Measurements from ENCODE around the gene TMEM158. TPM values are rescaled to one million over a fixed set of nuclear protein-coding genes. Genes with fewer than 3 reads are reported as not detected.

The TMEM158 gene
- polyA plus RNA-seq, 1 donor: 0.87 TPM

DNA sequence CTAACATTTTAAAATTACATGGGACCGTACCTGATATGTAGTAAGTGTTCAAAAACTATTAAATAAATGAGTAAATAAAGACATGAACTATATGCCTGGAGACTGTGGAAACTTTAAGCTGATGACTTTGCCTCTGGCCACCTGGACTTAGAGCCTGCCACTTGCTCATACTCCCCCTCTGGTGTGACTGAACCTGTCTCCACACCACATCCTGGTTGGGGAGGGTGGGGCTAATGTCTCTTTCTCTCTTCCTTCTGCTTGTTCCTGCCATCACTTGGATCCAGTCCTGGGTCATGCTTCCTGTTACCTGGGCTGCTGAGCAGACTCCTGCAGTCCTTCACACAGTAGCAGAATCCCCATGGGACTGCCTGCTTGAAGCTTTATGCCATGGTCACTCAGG lies 8.2 kb upstream of the TMEM158 start:
- DNase-seq (ENCODE audit: low read depth): no peak

GRCh38 chr3:45232521-45232920 lies 6.4 kb upstream of the TMEM158 start:
- no peak for DNase-seq (ENCODE audit: low read depth)

- DNase-seq (ENCODE audit: low read depth): no peak
These were observed 1.9 kb upstream of the TMEM158 start for GRCh38 chr3:45227946-45228345.

GRCh38 chr3:45227071-45227820 lies 1.2 kb upstream of the TMEM158 start:
- DNase-seq (ENCODE audit: low read depth): no peak

- DNase-seq (ENCODE audit: low read depth): no peak
These were observed 452 bp downstream of the TMEM158 start for GRCh38 chr3:45225465-45226205.

DNA sequence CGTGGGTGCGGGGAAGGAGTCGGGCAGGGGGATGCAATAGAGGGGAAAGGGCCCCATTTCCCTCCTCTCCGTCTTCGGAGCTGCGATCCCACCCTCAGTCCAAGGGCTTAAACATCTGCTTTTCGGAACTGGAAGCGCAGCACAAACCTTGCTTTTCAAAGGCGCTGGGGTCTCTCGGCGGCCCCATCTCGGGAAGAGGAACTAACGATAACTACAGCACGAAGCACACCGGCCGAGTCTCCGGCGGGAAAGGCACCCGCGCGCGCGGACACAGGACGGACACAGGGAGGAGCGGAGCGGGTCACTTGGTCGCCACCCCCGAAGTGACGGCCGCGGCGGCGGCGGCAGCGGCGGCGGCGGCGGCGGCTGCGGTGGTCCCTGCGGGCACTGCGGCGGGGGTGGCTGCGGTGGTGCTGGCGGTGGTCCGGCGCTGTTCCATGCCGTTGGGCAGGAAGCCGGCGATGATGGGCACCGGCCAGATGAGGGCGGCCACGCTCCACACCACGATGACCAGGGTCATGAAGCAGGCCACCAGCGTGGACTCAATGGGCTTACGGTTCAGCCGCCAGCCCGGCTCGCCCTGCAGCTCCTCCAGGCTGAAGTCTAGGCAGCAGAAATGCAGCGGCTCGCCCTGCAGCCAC lies 1.1 kb downstream of the TMEM158 start:
- DNase-seq (ENCODE audit: low read depth): no peak

GRCh38 chr3:45223889-45224727 lies 2.0 kb downstream of the TMEM158 start:
- DNase-seq (ENCODE audit: low read depth): no peak

- no peak for DNase-seq (ENCODE audit: low read depth)
These were observed 6.4 kb downstream of the TMEM158 start for GRCh38 chr3:45219694-45220093.

- DNase-seq (ENCODE audit: low read depth): no peak
These were observed 7.3 kb downstream of the TMEM158 start for GRCh38 chr3:45218578-45219390.

GRCh38 chr3:45216021-45216609 lies 10.0 kb downstream of the TMEM158 start:
- no peak for DNase-seq (ENCODE audit: low read depth)

GRCh38 chr3:45215466-45215865 lies 10.6 kb downstream of the TMEM158 start:
- no peak for DNase-seq (ENCODE audit: low read depth)

GRCh38 chr3:45214061-45214680 lies 11.9 kb downstream of the TMEM158 start:
- no peak for DNase-seq (ENCODE audit: low read depth)

DNA sequence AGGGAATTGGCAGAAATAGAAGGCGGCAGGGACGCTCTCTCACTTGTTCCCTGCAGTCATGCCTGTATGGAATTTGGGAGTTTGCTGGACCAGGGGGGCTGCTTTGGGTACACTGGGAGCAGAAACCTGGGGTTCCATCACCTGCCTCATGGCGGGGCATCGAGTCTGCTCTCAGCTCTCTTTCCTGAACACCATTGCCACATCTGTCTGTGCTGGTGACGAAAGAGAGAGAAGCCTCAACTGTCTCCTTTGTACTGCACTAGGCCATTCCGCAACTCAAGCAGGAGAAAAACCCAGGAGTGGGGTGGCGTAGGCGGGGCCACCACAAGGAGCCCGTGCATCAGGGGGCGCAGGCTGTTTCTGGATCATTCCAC lies 14.0 kb downstream of the TMEM158 start:
- no peak for DNase-seq (ENCODE audit: low read depth)

DNA sequence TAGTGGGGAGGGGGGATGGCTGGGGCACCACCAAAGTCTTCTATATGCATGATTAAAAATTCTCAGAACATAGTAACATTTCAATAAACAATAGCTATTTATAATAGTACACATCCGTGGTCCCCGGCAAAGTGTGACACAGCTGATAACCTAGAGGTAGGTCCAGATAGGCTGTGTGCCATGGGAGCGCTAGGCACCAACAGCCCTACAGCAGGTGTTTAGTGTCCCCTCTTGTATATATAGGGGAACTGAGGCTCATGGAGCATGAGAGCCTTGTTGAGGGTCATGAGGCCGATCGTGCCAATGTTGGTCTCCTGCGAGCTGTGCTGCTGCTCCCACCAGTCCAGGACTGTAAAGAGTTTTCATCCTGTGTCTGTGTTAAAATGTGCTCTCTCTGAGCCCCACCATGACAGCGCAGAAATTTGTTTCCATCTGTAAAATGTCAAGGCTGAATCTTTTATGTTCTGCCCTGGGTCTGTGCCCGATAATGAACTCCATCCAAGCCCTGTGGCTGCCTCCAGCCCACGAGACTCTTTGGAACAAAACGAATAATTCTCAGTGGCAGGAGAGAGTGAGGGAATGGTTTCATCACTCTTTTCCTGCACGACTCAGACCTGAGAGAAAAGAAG lies 14.5 kb downstream of the TMEM158 start:
- no peak for DNase-seq (ENCODE audit: low read depth)

- no peak for DNase-seq (ENCODE audit: low read depth)
These were observed 15.6 kb downstream of the TMEM158 start for GRCh38 chr3:45210308-45211041.

DNA sequence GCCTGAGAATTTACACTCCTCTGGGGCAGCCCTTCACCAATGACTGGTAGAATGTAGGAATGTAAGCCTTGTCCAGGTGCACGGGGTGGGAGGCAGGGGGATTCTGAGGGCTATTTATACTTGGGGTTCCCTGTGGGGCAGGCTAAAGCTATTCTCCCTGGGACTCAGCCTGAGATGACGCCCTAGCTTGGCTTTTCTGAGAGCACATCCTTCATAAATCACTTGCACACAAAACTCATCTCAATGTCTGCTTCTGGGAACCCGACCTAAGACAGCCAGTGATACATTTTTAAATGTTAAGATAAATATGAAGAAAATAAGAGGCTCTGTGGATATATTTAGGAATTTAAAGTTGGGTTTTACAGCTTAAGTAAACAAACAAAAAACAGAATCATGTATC lies 16.6 kb downstream of the TMEM158 start:
- no peak for DNase-seq (ENCODE audit: low read depth)

DNA sequence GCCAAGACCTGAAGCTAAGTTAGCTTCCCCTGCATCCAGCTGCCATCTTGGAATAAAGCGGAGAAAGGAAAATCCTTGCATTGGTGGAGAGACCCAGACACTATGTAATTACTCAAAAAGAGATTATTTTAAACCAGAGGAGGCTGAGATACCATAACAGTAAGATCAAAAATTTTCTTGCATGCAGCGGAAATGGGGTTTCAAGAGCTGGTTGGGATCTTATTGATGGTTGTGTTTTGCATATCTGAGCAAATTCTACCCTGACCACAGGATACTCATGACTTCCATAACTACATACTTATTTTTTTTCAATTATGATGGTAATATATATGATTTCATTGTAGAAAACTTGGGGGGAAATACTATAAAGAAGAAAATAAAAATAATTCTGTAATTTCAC lies 17.5 kb downstream of the TMEM158 start:
- DNase-seq (ENCODE audit: low read depth): no peak

GRCh38 chr3:45207446-45207845 lies 18.6 kb downstream of the TMEM158 start:
- no peak for DNase-seq (ENCODE audit: low read depth)

DNA sequence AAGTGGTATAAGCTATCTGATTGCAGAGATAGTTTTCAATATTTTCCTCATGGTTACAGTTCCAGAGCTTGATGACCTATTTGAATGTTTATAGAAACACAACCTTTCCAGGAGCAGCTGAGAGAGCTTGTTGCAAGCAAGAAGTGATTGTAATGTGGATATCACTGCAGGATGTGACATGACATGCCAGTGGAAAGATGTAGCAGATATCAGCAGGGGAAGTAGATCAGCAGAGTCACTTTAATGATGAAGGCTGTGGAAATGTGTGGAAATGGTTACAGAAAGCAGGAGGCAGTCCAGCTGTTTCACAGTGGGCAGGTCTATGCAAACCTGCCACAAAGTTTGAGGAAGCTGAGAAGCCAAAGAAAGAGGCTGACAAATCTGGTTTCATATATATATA lies 21.0 kb downstream of the TMEM158 start:
- no peak for DNase-seq (ENCODE audit: low read depth)

Data from forelimb muscle (tissue), 1 donor.